Lung microvascular endothelial cell (primary cell): ENCODE measurements around the gene SAMD9L. TPM values are rescaled to one million over a fixed set of nuclear protein-coding genes. Genes with fewer than 3 reads are reported as not detected.

Experiments
- total RNA-seq: library from RNA; depleted of rRNA; stranded (reverse); fragments of >200 nt; gene quantifications from 2 replicates; pipeline ENCODE4 v1.2.1, GENCODE V29; 2014

SAMD9L gene
- total RNA-seq, 1 donor from 2014 or later, result 6.9 TPM

Other genes starting within 250 kb of the SAMD9L start
- gene SAMD9, start 30.4 kb downstream of the SAMD9L start, total RNA-seq, result 9.4 and 12.5 TPM in 2 replicates
- gene HEPACAM2, start 78.1 kb upstream of the SAMD9L start, total RNA-seq, result under 0.01 TPM in 1 of 2 replicates, not detected in the other
- 21.4 and 32.7 TPM in 2 replicates for gene VPS50, start 84.0 kb upstream of the SAMD9L start, total RNA-seq